HG02884 (cell line): Measurements from ENCODE around the gene IFT81.

Experiments
- ATAC-seq: cut with Tn5 transposase; IDR thresholded peaks from one replicate; pipeline ENCODE4 v1.9.1; 2021; ENCODE audit warnings: mild to moderate bottlenecking, moderate library complexity; ENCODE audit not compliant: unreplicated experiment

The IFT81 gene

DNA sequence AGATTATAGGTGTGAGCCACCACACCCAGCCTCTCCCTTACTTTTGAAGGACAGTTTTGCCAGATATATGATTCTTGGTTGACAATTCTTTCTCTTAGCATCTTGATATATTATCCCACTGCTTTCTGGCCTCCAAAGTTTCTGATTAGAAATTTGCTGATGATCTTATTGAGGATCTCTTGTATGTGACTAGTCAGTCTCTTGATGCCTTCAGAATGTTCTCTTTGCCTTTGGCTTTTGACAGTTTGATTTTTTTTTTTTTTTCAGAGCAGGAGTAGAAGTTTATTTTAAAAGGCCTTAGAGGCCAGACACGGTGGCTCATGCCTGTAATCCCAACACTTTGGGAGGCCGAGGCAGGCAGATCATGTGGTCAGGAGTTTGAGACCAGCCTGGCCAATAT is 32.6 kb downstream of the IFT81 start:
- no peak for ATAC-seq

GRCh38 chr12:110157539-110157938 is 33.4 kb downstream of the IFT81 start:
- no peak for ATAC-seq

DNA sequence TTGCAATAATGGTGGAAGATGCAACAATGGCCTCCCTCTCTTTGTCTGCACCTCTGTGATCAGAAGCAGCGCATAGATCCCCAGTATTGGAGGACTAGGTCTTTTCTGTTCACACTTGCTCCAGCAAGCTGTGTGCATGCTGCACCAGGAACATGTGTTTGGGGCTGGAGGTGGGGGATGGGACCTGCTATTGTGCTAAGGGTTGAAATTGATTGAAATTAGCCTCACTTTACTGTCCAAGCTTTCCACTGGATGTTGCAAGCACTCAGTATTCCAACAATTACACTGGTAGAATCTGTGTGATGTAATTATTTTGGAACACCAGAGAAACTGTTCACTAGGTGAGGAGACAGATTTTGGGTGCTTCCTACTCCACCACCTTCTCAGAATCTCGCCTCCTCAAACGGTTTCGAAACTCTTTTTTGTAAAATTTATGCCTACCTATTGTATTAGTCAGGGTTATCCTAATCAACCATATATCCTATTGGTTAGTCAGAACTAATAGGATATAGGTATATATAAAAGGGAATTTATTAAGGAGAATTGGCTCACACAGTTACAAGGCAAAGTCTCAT is 35.6 kb downstream of the IFT81 start:
- ATAC-seq: no peak

- peak; percentile 65 for ATAC-seq
Observed at GRCh38 chr12:110165540-110166159, 41.5 kb downstream of the IFT81 start.

DNA sequence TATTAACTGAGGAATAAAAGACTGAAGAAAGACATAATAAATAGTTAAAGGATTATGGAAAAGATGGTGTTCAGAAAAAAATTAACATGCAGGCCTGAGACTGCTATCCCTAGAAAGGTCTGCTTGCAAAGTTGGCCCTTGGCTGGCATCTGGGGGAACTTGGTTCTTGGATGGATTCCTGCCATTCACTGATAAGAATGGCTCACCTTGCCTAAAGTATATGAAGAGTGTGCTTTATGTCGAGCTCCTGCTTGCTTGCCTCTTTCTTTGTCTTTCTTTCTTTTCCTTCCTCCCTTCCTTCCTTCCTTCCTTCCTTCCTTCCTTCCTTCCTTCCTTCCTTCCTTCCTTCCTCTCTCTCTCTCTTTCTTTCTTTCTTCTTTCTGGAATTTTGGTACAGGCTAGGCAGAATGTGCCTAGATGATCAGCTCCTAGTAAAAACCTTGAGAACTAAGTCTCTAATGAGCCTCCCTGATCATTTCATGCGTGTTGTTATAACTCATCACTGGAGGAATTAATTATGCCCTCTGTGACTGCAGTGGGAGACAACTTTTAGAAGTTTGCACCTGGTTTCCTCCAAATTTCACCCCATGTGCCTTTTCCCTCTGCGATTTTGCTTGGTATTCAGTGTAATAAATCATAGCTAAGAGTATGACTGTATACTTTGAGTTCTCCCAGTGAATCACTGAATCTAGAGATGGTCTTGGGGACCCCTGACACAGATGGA is 44.7 kb downstream of the IFT81 start:
- ATAC-seq: no peak

GRCh38 chr12:110170535-110171185 is 46.5 kb downstream of the IFT81 start:
- no peak for ATAC-seq

DNA sequence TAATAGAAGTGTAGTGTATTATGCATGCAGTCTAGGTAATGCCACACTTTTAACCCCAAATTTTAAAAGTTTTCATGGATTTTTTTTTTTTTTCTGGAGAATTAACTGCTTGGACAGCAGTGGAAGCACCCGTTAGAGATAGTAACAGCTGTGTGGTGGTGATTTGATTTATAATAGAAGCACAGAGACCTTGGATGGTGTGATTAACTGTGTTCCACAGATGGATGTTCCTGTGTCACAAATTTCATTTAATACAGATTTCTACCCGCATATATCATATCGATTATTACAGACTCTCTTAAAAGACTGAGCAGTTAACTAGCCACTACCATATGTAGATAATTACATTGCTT is 47.0 kb downstream of the IFT81 start:
- ATAC-seq: no peak

- ATAC-seq: no peak
Observed at GRCh38 chr12:110171636-110172035, 47.5 kb downstream of the IFT81 start.

- ATAC-seq: no peak
Observed at GRCh38 chr12:110174373-110174996, 50.3 kb downstream of the IFT81 start.

- ATAC-seq: no peak
Observed at GRCh38 chr12:110175201-110175600, 51.0 kb downstream of the IFT81 start.

GRCh38 chr12:110176745-110177144 is 52.6 kb downstream of the IFT81 start:
- no peak for ATAC-seq

GRCh38 chr12:110179291-110179690 is 55.1 kb downstream of the IFT81 start:
- no peak for ATAC-seq

DNA sequence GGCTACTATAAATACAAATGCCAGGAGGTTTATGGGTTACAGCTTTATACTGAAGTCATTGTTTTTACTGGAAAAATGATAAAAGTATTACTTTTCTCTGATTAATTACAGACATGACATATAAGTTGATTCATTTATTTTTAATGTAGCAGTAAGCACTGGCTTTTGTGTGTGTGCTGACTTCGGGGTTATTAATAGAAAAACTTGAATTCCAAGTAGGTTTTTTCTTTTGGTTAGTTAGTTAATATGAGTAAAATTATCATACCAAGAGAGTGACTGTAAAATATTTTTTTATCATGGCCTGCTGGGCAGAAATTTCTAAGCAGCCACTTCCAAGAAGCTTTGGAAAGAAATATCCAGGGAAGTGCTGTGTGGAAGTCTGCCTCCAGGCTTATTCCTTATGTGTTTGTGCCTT is 56.4 kb downstream of the IFT81 start:
- no peak for ATAC-seq

DNA sequence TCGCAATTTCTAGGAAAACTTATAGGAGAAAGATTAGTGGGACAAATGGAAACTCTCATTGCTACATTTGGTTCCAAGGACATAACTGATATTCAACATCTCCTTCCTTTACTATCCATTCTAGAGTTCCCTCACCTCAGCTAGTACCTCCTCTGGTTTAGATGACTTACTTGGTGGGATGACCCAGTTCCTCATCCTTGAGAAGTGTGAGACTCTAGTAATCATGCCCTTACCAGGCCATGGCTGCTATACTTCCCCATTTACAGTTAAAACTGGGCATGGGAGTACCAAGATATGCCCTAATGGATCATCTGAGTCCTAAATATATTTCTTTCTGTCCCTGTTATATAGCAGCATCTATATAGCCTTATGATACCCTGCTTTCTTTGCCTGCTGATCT is 58.1 kb downstream of the IFT81 start:
- ATAC-seq: no peak

DNA sequence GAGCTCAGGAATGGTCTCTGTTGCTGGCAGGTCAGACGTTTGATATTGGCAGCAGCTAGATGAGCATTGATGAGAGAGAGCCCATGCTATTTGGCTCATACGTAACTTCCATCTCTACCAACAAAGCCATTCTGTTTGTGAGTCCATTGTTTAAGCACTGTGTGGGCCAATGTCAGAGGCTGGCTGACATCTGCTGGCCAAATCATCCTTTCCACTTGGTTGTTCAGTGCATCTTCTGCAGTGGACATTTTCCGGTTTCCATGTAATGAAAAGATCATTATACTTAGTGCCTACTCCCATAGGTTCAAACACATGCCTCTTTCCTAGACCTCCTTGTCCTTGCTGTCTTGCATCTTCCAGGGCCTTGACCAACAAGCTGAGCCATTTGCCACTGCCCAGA is 59.2 kb downstream of the IFT81 start:
- no peak for ATAC-seq

GRCh38 chr12:110185626-110186025 is 61.5 kb downstream of the IFT81 start:
- no peak for ATAC-seq

DNA sequence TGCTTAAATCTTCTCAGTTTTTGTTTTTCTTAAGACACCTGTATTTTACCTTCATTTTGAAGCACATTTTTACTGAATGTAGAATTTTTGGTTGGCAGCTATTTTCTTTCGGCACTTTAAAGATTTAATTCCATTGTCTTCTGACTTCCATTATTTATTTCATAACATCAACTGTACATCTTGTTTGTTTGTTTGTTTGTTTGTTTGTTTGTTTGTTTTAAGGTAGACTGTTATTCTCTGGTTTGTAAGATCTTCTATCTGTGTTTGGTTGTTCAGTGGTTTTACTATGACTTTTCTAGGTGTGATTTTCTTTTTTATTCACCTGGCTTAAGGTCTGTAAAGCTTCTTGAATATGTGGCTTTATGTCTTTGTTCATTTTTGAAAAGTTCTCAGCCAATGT is 61.9 kb downstream of the IFT81 start:
- ATAC-seq: no peak

DNA sequence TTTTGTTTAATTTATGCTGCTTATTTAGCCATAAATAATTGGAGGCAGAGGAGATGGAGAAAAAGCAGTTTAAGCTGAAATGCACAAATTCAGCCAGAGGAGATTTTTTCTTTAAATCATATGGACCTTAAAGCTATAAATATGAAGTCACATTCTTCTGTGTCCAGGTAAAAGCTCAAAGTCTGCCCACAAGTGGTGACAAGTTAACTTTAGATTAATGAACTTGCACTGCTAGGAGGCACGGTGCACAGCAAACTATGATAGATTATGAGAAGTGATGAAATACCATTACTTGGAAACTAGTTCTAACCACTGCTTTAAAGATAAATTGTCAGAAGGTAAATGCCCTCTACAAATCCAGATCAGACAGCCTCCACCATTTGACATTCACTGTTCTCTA is 69.0 kb downstream of the IFT81 start:
- no peak for ATAC-seq

DNA sequence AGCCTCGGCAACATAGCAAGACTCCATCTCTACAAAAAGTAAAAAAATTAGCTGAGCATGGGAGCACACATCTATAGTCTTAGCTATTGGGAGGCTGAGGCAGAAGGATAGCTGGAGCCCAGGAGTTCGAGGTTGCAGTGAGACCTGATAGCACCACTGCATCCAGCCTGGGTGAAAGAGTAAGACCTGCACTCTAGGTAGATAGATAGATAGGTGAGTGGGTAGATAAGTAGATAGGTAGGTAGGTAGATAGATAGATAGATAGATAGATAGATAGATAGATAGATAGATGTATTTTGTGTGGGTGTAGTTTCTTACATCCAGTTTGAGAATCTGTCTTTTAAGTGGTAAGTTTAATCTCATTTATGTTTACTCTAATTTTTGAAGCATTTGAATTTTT is 72.8 kb downstream of the IFT81 start:
- no peak for ATAC-seq

DNA sequence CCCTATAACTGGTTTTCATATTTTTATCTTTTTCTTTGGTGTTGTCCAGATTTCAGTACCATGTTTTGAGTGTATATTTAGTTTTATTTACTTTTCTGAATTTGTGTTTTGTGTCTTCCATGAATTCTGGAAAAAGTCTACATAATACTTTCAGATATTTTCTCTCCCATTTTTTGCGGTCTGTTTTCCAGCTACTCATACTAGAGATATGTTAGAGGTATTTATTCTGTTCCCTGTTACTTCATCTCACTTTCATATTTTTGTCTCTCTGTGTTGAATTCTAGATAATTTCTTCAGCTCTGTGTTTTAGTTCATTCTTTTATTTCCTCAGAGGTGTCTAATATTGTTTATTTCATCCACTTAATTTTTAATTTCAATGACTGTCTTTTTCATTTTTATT is 74.2 kb downstream of the IFT81 start:
- no peak for ATAC-seq

DNA sequence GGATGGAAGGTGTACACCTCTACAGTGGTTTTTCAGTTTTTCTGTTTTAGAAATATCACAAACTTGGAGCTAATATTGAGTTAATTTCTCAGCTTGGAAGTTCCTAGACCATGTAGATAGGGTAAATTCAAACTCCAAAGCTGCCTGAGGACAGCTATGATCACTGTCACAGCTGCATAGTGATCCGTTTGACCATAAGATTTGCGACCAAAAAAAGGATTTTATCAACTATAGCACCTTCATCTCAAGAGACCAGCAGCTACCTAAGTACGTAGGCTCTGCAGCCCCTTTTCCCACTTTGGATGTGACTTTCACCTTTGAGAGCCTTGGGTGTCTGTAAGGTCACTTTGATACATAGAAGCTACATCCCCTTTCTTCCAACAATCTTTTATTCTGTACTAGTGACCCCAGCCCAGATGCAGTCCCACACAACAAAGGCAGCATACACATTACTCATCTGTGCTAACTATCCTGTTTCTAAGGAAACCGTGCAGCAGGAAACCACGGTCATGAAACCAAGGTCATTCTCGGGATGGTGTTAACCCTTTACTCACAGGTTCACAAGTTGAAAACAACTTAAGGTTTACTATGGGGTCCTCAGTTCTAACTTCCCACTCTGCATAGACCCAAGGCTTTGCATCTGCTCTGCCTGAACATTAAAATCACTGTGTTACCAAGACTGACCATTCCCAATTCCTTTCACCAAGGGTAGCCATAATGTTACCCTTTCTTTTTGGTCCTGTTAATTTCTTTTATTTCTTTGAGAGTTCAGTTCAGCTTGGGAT is 75.4 kb downstream of the IFT81 start:
- ATAC-seq: no peak
